ENCODE measurements around the gene LTK.

The LTK gene

GRCh38 chr15:41513506-41514227 lies at the start of gene LTK:
TSS of gene LTK (minus strand) at chr15:41513827. CDS start at chr15:41513709, 118 bp downstream.
- DNase-seq (ENCODE audit: low read depth, low spot score) = no peak

- no peak for DNase-seq (ENCODE audit: low read depth, low spot score)
These were observed 49.2 kb upstream of the LTK start for GRCh38 chr15:41562784-41563198.

- DNase-seq (ENCODE audit: low read depth, low spot score) = no peak
These were observed 48.6 kb upstream of the LTK start for GRCh38 chr15:41562244-41562643.

DNA sequence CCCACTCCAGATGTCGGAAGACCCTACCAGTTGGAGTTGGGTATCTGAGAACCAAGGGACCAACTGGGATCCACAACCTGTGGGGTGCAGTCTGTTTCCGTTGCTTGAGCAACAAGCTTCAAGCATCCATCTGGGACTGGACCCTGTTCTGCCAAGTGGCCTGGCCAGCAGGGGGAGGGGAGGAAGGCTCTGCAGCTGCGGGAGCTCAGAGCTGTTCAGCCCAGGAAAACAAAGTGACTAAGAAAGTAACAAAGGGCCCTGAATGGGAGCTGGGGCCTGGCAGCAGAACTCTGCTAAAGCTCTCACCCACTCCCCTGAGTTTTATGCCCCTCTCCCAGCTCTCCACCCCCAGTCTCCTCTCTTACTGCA lies 48.1 kb upstream of the LTK start:
- no peak for DNase-seq (ENCODE audit: low read depth, low spot score)

- DNase-seq (ENCODE audit: low read depth, low spot score) = no peak
These were observed 47.6 kb upstream of the LTK start for GRCh38 chr15:41561104-41561776.

- no peak for DNase-seq (ENCODE audit: low read depth, low spot score)
These were observed 46.9 kb upstream of the LTK start for GRCh38 chr15:41560572-41560874.

DNA sequence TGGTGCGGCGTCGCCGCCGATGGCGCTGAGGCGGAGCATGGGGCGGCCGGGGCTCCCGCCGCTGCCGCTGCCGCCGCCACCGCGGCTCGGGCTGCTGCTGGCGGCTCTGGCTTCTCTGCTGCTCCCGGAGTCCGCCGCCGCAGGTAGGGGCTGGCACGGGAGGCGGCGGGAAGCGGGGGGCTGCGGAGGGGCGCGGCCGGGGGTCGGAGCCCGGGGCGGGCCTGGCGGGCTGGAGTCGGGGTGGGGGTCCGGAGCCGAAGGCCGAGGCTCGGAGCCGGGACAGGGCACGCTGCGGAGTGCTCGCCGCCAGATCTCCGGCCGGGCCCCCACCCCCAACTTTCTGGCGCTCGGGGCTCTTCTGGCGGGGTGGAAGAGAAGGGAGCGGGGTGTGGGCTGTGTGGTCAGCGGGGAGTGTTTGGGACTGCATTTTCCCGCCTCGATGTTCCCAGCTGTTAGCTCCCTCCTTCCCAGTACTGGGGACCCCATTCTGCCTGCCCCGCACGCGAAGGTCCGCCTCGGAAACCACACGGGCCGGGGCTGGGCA lies 45.7 kb upstream of the LTK start:
- no peak for DNase-seq (ENCODE audit: low read depth, low spot score)

DNA sequence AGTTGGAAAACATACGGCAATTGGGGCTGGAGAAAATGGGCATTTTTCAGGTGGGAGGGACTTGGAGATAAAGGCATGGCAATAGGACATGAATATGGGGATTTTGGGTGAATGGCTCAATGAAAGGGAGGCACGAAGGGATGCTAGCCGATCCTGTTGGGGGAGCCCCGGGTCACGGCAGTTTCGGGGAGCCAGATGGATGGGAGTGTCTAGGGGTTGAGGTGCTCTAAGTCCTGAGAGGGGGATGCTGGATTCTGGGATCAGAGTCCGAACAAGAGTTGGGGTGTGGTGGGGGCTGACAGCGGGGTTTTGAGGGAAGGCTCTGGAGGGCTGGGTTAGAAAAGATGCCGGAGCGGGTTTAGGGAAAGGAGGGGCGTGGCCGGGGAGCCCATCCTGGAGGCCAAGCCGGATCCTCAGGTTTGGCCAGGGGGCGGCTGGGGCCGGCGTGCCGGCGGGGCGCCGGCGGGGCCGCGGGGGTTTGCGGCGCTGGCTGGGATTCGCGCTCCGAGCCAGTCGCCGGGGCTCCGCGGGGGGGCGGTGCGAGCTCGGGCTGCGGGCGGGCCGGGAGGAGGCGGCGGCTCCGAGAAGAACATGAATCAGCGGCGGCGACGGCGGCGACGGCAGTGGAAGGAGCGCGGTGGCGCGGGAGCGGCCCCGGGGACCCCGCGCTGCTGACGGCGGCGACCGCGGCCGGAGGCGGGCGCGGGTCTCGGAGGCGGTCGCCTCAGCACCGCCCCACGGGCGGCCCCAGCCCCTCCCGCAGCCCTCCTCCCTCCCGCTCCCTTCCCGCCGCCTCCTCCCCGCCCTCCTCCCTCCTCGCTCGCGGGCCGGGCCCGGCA lies 45.0 kb upstream of the LTK start, which contains the start of gene TYRO3:
TSS of gene TYRO3 (plus strand) at position 813 of the 839 bp plus-strand sequence. CDS start 46 bp downstream, outside the sequence.
- DNase-seq (ENCODE audit: low read depth, low spot score) = peak; percentile 38

GRCh38 chr15:41557673-41558399 lies 44.2 kb upstream of the LTK start:
- peak; percentile 61 for DNase-seq (ENCODE audit: low read depth, low spot score)

- no peak for DNase-seq (ENCODE audit: low read depth, low spot score)
These were observed 43.0 kb upstream of the LTK start for GRCh38 chr15:41556677-41557076.

- DNase-seq (ENCODE audit: low read depth, low spot score) = no peak
These were observed 41.3 kb upstream of the LTK start for GRCh38 chr15:41554915-41555314.

- no peak for DNase-seq (ENCODE audit: low read depth, low spot score)
These were observed 40.7 kb upstream of the LTK start for GRCh38 chr15:41554343-41554742.

DNA sequence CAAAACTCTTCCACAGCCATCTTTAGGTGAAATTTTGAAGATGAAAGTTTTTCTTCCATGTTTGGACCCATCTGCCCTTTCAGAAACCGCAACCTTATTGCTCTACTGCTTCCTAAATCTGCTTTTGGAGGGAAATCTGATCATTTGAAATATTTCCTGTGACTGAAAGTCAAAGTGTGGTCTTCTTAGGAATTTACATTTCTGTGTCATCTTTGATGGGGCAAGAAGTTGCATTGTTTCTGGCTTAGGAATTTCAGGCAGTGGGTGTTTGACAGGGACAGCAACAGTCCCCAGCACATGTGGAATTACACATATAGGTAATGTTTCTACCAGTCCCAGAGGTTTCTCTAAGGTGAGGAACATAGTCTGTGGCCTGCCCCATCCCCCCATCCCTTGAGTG lies 40.1 kb upstream of the LTK start:
- DNase-seq (ENCODE audit: low read depth, low spot score) = no peak

DNA sequence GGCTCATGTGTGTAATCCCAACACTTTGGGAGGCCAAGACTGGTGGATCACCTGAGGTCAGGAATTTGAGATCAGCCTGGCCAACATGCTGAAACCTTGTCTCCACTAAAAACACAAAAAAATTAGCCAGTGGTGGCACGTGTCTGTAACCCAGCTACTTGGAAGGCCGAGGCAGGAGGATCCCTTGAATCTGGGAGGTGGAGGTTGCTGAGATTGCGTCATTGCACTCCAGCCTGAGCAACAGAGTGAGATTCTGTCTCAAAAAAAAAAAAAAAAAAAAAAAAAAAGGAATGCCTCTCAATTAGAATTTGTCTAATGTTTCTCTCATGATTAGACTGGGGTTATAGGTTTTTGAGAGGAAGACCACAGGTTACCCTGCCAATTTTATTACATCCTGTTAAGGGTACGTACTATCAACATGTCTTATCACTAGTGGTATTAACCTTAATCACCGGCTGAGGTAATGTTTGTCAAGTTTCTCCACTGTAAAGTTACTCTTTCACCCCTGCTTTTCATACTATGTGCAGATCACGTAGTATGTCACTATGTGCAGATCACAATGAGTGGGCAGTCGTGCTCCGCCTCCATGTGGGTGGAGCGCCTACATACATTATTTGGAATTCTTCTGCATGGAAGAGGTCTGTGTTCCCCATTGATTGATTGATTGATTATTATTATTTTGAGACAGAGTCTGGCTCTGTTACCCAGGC lies 36.6 kb upstream of the LTK start:
- DNase-seq (ENCODE audit: low read depth, low spot score) = no peak

DNA sequence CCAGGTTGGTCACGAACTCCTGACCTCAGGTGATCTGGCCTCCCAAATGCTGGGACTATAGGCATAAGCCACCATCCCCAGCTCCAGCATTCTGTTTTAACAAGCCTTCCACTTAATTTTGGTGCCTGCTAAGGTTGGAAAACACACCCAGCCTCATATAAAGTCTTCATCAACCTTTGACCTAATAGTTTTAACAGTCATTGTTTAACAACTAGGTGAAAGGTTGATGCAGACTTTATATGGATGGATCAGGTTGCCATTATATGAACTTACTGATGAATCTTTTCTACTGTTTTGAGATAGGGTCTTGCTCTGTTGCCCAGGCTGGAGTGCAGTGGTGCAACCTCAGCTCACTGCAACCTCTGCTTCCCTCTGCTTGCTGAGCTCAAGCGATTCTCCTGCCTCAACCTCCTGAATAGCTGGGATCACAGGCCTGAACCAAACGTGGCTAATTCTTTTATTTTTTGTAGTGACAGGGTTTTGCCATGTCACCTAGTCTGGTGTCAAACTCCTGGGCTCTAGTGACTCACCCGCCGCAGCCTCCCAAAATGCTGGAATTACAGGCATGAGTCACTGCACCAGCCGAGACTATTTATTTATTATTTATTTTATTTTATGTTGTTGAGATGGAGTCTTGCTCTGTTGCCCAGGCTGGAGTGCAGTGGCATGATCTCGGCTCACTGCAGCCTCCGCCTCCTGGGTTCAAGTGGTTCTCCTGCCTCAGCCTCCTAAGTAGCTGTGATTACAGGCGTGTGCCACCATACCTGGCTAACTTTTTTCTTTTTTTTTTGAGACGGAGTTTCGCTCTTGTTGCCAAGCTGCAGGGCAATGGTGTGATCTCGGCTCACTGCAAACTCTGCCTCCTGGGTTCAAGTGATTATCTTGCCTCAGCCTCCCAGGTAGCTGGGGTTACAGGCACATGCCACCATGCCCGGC lies 33.5 kb upstream of the LTK start:
- DNase-seq (ENCODE audit: low read depth, low spot score) = no peak

DNA sequence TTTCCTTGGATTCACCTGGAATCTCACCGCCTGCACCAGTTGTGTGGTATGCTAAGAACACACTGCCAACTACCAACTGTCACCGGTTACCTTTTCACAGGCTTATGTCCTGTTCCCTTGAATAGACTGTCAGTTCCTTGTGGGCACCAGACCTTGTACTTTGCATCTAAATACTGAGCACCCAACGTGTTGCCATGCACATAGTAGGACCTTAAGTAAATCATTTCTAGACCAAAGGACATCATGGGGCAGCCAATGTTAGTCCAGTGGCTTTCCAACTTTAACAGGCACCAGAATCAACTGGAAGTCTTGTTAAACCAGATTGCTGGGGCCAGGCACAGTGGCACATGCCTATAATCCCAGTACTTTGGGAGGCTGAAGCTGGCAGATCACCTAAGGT lies 31.6 kb upstream of the LTK start:
- DNase-seq (ENCODE audit: low read depth, low spot score) = no peak

- DNase-seq (ENCODE audit: low read depth, low spot score) = no peak
These were observed 31.0 kb upstream of the LTK start for GRCh38 chr15:41544650-41545015.

DNA sequence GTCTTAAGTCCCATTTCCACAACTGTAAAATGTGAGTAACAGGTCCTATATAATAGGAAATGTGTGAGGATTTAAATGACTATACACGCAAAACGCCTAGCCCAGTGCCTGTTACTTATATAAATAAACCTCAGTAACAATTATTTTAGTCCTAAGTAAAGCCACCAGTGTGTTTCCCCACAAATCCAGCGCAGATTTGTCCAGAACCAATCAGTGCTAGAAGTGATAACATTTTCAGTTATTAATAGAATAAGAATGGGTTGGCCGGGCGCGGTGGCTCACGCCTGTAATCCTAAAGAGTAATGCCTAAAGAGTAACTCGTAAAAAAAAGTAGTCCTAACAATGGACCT lies 29.9 kb upstream of the LTK start:
- DNase-seq (ENCODE audit: low read depth, low spot score) = no peak

- no peak for DNase-seq (ENCODE audit: low read depth, low spot score)
These were observed 23.2 kb upstream of the LTK start for GRCh38 chr15:41536866-41537265.

DNA sequence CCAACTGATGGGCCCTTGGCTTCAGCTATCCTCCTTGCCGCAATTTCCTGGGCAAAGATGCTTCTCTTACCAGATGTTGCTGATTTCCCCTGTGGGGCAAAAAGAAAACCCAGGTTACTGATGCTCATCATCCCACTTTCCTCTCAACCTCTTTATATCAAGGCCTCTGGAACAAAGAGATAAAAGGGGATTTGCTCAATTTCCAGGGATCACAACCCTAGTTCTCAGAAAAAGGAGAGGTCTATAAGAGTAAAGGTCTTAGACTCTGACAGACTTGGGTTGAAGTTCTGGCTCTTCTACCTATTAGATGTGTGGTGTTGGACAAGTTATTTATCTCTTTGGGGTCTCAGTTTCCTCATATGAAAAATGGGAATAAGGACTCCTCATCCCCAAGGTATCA lies 21.9 kb upstream of the LTK start:
- DNase-seq (ENCODE audit: low read depth, low spot score) = no peak

Measured in activated CD4-positive, CD25-positive, alpha-beta regulatory T cell treated with anti-CD3 and anti-CD28 coated beads, Interleukin-2, amount 50 U/mL, for 16 hours (primary cell).